HEK293 (cell line): ENCODE data around the gene SOX9.

Source experiments
- AEBP2 ChIP-seq: fragments of 450-650 bp; formaldehyde crosslinking; IDR thresholded peaks from 2 replicates; pipeline ENCODE4 v1.5.1; 2016; ENCODE audit warnings: missing biosample characterization, missing genetic modification characterization, borderline replicate concordance
- BCL11B ChIP-seq: fragments of 450-650 bp; formaldehyde crosslinking; IDR thresholded peaks from 2 replicates; pipeline ENCODE4 v1.5.1; 2016; ENCODE audit warnings: low read depth, missing biosample characterization, missing genetic modification characterization
- CTCF ChIP-seq: fragments of 450-650 bp; formaldehyde crosslinking; IDR thresholded peaks from 2 replicates; pipeline ENCODE4 v1.5.1; 2016; ENCODE audit warnings: missing biosample characterization, missing genetic modification characterization
- GFI1B ChIP-seq: fragments of 450-650 bp; formaldehyde crosslinking; IDR thresholded peaks from 2 replicates; pipeline ENCODE4 v1.5.1; 2016; ENCODE audit warnings: missing biosample characterization, missing genetic modification characterization
- GLIS1 ChIP-seq: fragments of 450-650 bp; formaldehyde crosslinking; IDR thresholded peaks from 2 replicates; pipeline ENCODE4 v1.5.1; 2016; ENCODE audit warnings: missing biosample characterization, missing genetic modification characterization
- HOXD13 ChIP-seq: sonication (generic); formaldehyde crosslinking; IDR thresholded peaks from 2 replicates; pipeline ENCODE4 v1.8.0; 2022; ENCODE audit warnings: missing genetic modification reagents, borderline replicate concordance
- SCRT2 ChIP-seq: fragments of 450-650 bp; formaldehyde crosslinking; IDR thresholded peaks from 2 replicates; pipeline ENCODE4 v1.5.1; 2016; ENCODE audit warnings: missing biosample characterization, missing genetic modification characterization
- SETDB1 ChIP-seq: IDR thresholded peaks from one replicate; pipeline ENCODE4 v1.6.1; 2017; ENCODE audit warnings: mild to moderate bottlenecking, low read length, moderate library complexity, mixed read lengths; ENCODE audit not compliant: insufficient read length
- TRIM28 ChIP-seq: IDR thresholded peaks from 2 replicates; pipeline ENCODE4 v1.6.1; 2011; ENCODE audit warnings: low read length, control low read depth, borderline replicate concordance
- WT1 ChIP-seq: fragments of 450-650 bp; formaldehyde crosslinking; IDR thresholded peaks from 2 replicates; pipeline ENCODE4 v1.5.1; 2016; ENCODE audit warnings: missing biosample characterization, missing genetic modification characterization
- YY1 ChIP-seq: fragments of 450-650 bp; formaldehyde crosslinking; IDR thresholded peaks from 2 replicates; pipeline ENCODE4 v1.5.1; 2018; ENCODE audit warnings: missing biosample characterization, missing genetic modification characterization
- ZBTB1 ChIP-seq: fragments of 450-650 bp; formaldehyde crosslinking; IDR thresholded peaks from 2 replicates; pipeline ENCODE4 v1.5.1; 2016; ENCODE audit warnings: missing biosample characterization, missing genetic modification characterization
- ZBTB48 ChIP-seq: fragments of 450-650 bp; formaldehyde crosslinking; IDR thresholded peaks from 2 replicates; pipeline ENCODE4 v1.5.1; 2016; ENCODE audit warnings: missing biosample characterization, missing genetic modification characterization
- ZFP37 ChIP-seq: fragments of 450-650 bp; formaldehyde crosslinking; IDR thresholded peaks from 2 replicates; pipeline ENCODE4 v1.5.1; 2016; ENCODE audit warnings: missing biosample characterization, missing genetic modification characterization
- ZFP69B ChIP-seq: fragments of 450-650 bp; formaldehyde crosslinking; IDR thresholded peaks from 2 replicates; pipeline ENCODE4 v1.5.1; 2016; ENCODE audit warnings: missing biosample characterization, missing genetic modification characterization
- ZNF112 ChIP-seq: fragments of 450-650 bp; formaldehyde crosslinking; IDR thresholded peaks from 2 replicates; pipeline ENCODE4 v1.5.0; 2017; ENCODE audit warnings: missing biosample characterization, missing genetic modification characterization
- ZNF155 ChIP-seq: fragments of 450-650 bp; formaldehyde crosslinking; IDR thresholded peaks from 2 replicates; pipeline ENCODE4 v1.5.1; 2016; ENCODE audit warnings: missing biosample characterization, missing genetic modification characterization
- ZNF23 ChIP-seq: fragments of 450-650 bp; formaldehyde crosslinking; IDR thresholded peaks from 2 replicates; pipeline ENCODE4 v1.5.1; 2016; ENCODE audit warnings: missing biosample characterization, missing genetic modification characterization, borderline replicate concordance
- ZNF239 ChIP-seq: fragments of 450-650 bp; formaldehyde crosslinking; IDR thresholded peaks from 2 replicates; pipeline ENCODE4 v1.5.1; 2016; ENCODE audit warnings: missing biosample characterization, missing genetic modification characterization
- ZNF324 ChIP-seq: fragments of 450-650 bp; formaldehyde crosslinking; IDR thresholded peaks from 2 replicates; pipeline ENCODE4 v1.5.1; 2016; ENCODE audit warnings: missing biosample characterization, missing genetic modification characterization
- ZNF341 ChIP-seq: fragments of 450-650 bp; formaldehyde crosslinking; IDR thresholded peaks from 2 replicates; pipeline ENCODE4; 2016; ENCODE audit warnings: low read depth, missing biosample characterization, missing genetic modification characterization
- ZNF354C ChIP-seq: fragments of 450-650 bp; formaldehyde crosslinking; IDR thresholded peaks from 2 replicates; pipeline ENCODE4 v1.5.1; 2016; ENCODE audit warnings: missing biosample characterization, missing genetic modification characterization, low read depth, borderline replicate concordance
- ZNF362 ChIP-seq: fragments of 450-650 bp; formaldehyde crosslinking; IDR thresholded peaks from 2 replicates; pipeline ENCODE4 v1.5.1; 2016; ENCODE audit warnings: missing biosample characterization, missing genetic modification characterization
- ZNF394 ChIP-seq: fragments of 450-650 bp; formaldehyde crosslinking; IDR thresholded peaks from 2 replicates; pipeline ENCODE4 v1.5.1; 2016; ENCODE audit warnings: missing biosample characterization, missing genetic modification characterization, mild to moderate bottlenecking, moderate library complexity, borderline replicate concordance
- ZNF423 ChIP-seq: fragments of 450-650 bp; formaldehyde crosslinking; IDR thresholded peaks from 2 replicates; pipeline ENCODE4 v1.5.1; 2016; ENCODE audit warnings: missing biosample characterization, missing genetic modification characterization
- ZNF488 ChIP-seq: fragments of 450-650 bp; formaldehyde crosslinking; IDR thresholded peaks from 2 replicates; pipeline ENCODE4 v1.5.1; 2016; ENCODE audit warnings: missing biosample characterization, missing genetic modification characterization
- ZNF521 ChIP-seq: fragments of 450-650 bp; formaldehyde crosslinking; IDR thresholded peaks from 2 replicates; pipeline ENCODE4 v1.5.1; 2017; ENCODE audit warnings: missing biosample characterization, mild to moderate bottlenecking, missing genetic modification characterization
- ZNF571 ChIP-seq: fragments of 450-650 bp; formaldehyde crosslinking; IDR thresholded peaks from 2 replicates; pipeline ENCODE4 v1.5.0; 2017; ENCODE audit warnings: missing biosample characterization, missing genetic modification characterization
- ZNF580 ChIP-seq: fragments of 450-650 bp; formaldehyde crosslinking; IDR thresholded peaks from 2 replicates; pipeline ENCODE4 v1.5.1; 2016; ENCODE audit warnings: missing biosample characterization, missing genetic modification characterization
- ZNF600 ChIP-seq: fragments of 450-650 bp; formaldehyde crosslinking; IDR thresholded peaks from 2 replicates; pipeline ENCODE4 v1.5.1; 2016; ENCODE audit warnings: missing biosample characterization, missing genetic modification characterization
- ZNF670 ChIP-seq: fragments of 450-650 bp; formaldehyde crosslinking; IDR thresholded peaks from 2 replicates; pipeline ENCODE4 v1.5.1; 2016; ENCODE audit warnings: missing biosample characterization, missing genetic modification characterization, low read depth
- ZNF785 ChIP-seq: fragments of 450-650 bp; formaldehyde crosslinking; IDR thresholded peaks from 2 replicates; pipeline ENCODE4 v1.5.1; 2016; ENCODE audit warnings: missing biosample characterization, missing genetic modification characterization
- ZNF792 ChIP-seq: fragments of 450-650 bp; formaldehyde crosslinking; IDR thresholded peaks from 2 replicates; pipeline ENCODE4 v1.5.1; 2016; ENCODE audit warnings: missing biosample characterization, missing genetic modification characterization
- ZNF830 ChIP-seq: fragments of 450-650 bp; IDR thresholded peaks from 2 replicates; pipeline ENCODE4 v1.5.0; 2018; ENCODE audit warnings: missing biosample characterization, missing genetic modification characterization, low read depth, mild to moderate bottlenecking, moderate library complexity

SOX9 gene

GRCh38 chr17:72121164-72122009, 567 bp downstream of the SOX9 start (continued):
- TF ChIP-seq ZNF394 (tag by site-specific recombination), result peak; percentile 37; the same call in 1 of the 2 replicates
- TF ChIP-seq ZNF362 (tag by site-specific recombination), result no peak
- no peak for TF ChIP-seq WT1
- TF ChIP-seq TRIM28, result no peak
- TF ChIP-seq SCRT2 (tag by site-specific recombination), result no peak
- no peak for TF ChIP-seq ZNF239 (tag by site-specific recombination)
- TF ChIP-seq ZNF521 (tag by site-specific recombination), result no peak
- 0 out of 2 replicates have a peak, but pooled peaks have one; percentile 11 for TF ChIP-seq ZNF580 (tag by site-specific recombination)
- no peak for TF ChIP-seq YY1 (tag by site-specific recombination)
- TF ChIP-seq ZNF600 (tag by site-specific recombination), result peak; percentile 79
- no peak for TF ChIP-seq ZNF112 (tag by site-specific recombination)
- TF ChIP-seq ZBTB1, result no peak
- peak; percentile 23; the same call in 1 of the 2 replicates for TF ChIP-seq GLIS1 (tag by site-specific recombination)
- TF ChIP-seq ZNF785 (tag by site-specific recombination), result no peak
- TF ChIP-seq ZNF792 (tag by site-specific recombination), result no peak
- TF ChIP-seq ZNF571 (tag by site-specific recombination), result no peak
- TF ChIP-seq ZNF23 (tag by site-specific recombination), result no peak
- TF ChIP-seq ZFP37, result 0 out of 2 replicates have a peak, but pooled peaks have one; percentile 20
- no peak for TF ChIP-seq GFI1B (tag by site-specific recombination)
- no peak for TF ChIP-seq ZNF830
- TF ChIP-seq ZNF670 (tag by site-specific recombination), result no peak
- no peak for TF ChIP-seq ZNF354C
- TF ChIP-seq ZNF488, result no peak
- no peak for TF ChIP-seq AEBP2 (tag by site-specific recombination)
- TF ChIP-seq ZNF324 (tag by site-specific recombination), result no peak
- no peak for TF ChIP-seq ZBTB48 (tag by site-specific recombination)
- TF ChIP-seq HOXD13, result 0 out of 2 replicates have a peak, but pooled peaks have one; percentile 64
- no peak for TF ChIP-seq SETDB1
- TF ChIP-seq ZNF155 (tag by site-specific recombination), result no peak
- no peak for TF ChIP-seq ZFP69B (tag by site-specific recombination)
- no peak for TF ChIP-seq ZNF423 (tag by site-specific recombination)
- TF ChIP-seq CTCF, result peak; percentile 95
- TF ChIP-seq ZNF341 (tag by site-specific recombination), result no peak; the same call in 1 of the 2 replicates
- TF ChIP-seq BCL11B (tag by site-specific recombination), result no peak
